ENCODE measurements around the gene TBC1D23. TPM values are rescaled to one million over a fixed set of nuclear protein-coding genes. Genes with fewer than 3 reads are reported as not detected.
A peak's percentile ranks its signal among the peaks of the same experiment; 100 is the strongest.

Gene TBC1D23
- polyA plus RNA-seq, 1 donor (not counting 4 experiments of a cell fraction or from before 2014, with no cell fraction given), result 42.4 TPM

- TF ChIP-seq EZH2 (IDR thresholded peaks at IDR 0.05; ENCODE audit: low read length), result no peak
- TF ChIP-seq, protein P1, sequence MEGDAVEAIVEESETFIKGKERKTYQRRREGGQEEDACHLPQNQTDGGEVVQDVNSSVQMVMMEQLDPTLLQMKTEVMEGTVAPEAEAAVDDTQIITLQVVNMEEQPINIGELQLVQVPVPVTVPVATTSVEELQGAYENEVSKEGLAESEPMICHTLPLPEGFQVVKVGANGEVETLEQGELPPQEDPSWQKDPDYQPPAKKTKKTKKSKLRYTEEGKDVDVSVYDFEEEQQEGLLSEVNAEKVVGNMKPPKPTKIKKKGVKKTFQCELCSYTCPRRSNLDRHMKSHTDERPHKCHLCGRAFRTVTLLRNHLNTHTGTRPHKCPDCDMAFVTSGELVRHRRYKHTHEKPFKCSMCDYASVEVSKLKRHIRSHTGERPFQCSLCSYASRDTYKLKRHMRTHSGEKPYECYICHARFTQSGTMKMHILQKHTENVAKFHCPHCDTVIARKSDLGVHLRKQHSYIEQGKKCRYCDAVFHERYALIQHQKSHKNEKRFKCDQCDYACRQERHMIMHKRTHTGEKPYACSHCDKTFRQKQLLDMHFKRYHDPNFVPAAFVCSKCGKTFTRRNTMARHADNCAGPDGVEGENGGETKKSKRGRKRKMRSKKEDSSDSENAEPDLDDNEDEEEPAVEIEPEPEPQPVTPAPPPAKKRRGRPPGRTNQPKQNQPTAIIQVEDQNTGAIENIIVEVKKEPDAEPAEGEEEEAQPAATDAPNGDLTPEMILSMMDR (optimal IDR thresholded peaks at IDR 0.05 in 1 of 3, IDR thresholded peaks at IDR 0.05 in 1 of 3, conservative IDR thresholded peaks at IDR 0.05 in 1 of 3; ENCODE audit: extremely low read depth in 1 of 3, insufficient read depth in 2 of 3, low read length in 3 of 3), result no peak
- H4K20me1 ChIP-seq (ENCODE audit: control insufficient read depth, extremely low read depth, insufficient read depth, low read length), result no peaks in the 10 kb centered on the region
- H3K4me2 ChIP-seq (ENCODE audit: control insufficient read depth, extremely low read depth, insufficient read depth, low read depth, low read length), result no peak overlapping the region
- H3K79me2 ChIP-seq (ENCODE audit: control insufficient read depth, insufficient read depth, low read length), result no peaks in the 10 kb centered on the region
- no peaks in the 10 kb centered on the region for H3K9me1 ChIP-seq (ENCODE audit: control insufficient read depth, extremely low read depth, insufficient read depth, low read length)
- no peak overlapping the region for H3K4me3 ChIP-seq (ENCODE audit: control insufficient read depth in 2 of 3, extremely low read depth in 1 of 3, insufficient read depth in 2 of 3, low read depth in 1 of 3, low read length in 3 of 3)
- H3K9ac ChIP-seq (ENCODE audit: control insufficient read depth, extremely low read depth, insufficient read depth, low read length), result no peak overlapping the region
- H3K4me1 ChIP-seq (ENCODE audit: control insufficient read depth, extremely low read depth, insufficient read depth, low read length), result no peaks in the 10 kb centered on the region
- dilution Hi-C loops (cut with MboI; ENCODE audit: extremely low pct_ligation_motif_present, low sequenced_read_pairs), result no loop called here
- H3K9me3 ChIP-seq (ENCODE audit: control insufficient read depth, low read depth, low read length), result no peaks in the 10 kb centered on the region
- peaks cover 3 to 6% of the 10 kb centered on the region in 2 experiments for H3K36me3 ChIP-seq (ENCODE audit: control insufficient read depth in 2 of 2, extremely low read depth in 1 of 2, insufficient read depth in 2 of 2, low read length in 2 of 2)
- DNase-seq (ENCODE audit: low read depth, low spot score), result no peak
- no peaks in the 10 kb centered on the region for H3K27me3 ChIP-seq (ENCODE audit: control insufficient read depth, extremely low read depth, insufficient read depth, low read length)
- H2AFZ ChIP-seq (ENCODE audit: control insufficient read depth, low read length), result no peak overlapping the region
- no peak overlapping the region for H3K27ac ChIP-seq (ENCODE audit: control insufficient read depth, insufficient read depth, low read length)
- peak; percentile 26 for FAIRE-seq
Observed at GRCh38 chr3:100306695-100307094, 45.9 kb downstream of the TBC1D23 start.

GRCh38 chr3:100310355-100310965 lies 49.7 kb downstream of the TBC1D23 start:
- H3K4me3 ChIP-seq (ENCODE audit: control insufficient read depth in 2 of 3, extremely low read depth in 1 of 3, insufficient read depth in 2 of 3, low read depth in 1 of 3, low read length in 3 of 3), result no peak overlapping the region
- H3K4me1 ChIP-seq (ENCODE audit: control insufficient read depth, extremely low read depth, insufficient read depth, low read length), result no peaks in the 10 kb centered on the region
- no peak overlapping the region for H3K27ac ChIP-seq (ENCODE audit: control insufficient read depth, insufficient read depth, low read length)
- H3K9me3 ChIP-seq (ENCODE audit: control insufficient read depth, low read depth, low read length), result no peaks in the 10 kb centered on the region
- H4K20me1 ChIP-seq (ENCODE audit: control insufficient read depth, extremely low read depth, insufficient read depth, low read length), result no peaks in the 10 kb centered on the region
- DNase-seq (ENCODE audit: low read depth, low spot score) (no peak), FAIRE-seq (no peak)
- no peaks in the 10 kb centered on the region for H3K27me3 ChIP-seq (ENCODE audit: control insufficient read depth, extremely low read depth, insufficient read depth, low read length)
- H3K9me1 ChIP-seq (ENCODE audit: control insufficient read depth, extremely low read depth, insufficient read depth, low read length), result no peaks in the 10 kb centered on the region
- dilution Hi-C loops (cut with MboI; ENCODE audit: extremely low pct_ligation_motif_present, low sequenced_read_pairs), result no loop called here
- no peak overlapping the region for H3K4me2 ChIP-seq (ENCODE audit: control insufficient read depth, extremely low read depth, insufficient read depth, low read depth, low read length)
- no peaks in the 10 kb centered on the region for H3K79me2 ChIP-seq (ENCODE audit: control insufficient read depth, insufficient read depth, low read length)
- H3K36me3 ChIP-seq (ENCODE audit: control insufficient read depth in 2 of 2, extremely low read depth in 1 of 2, insufficient read depth in 2 of 2, low read length in 2 of 2), result peaks cover 3% of the 10 kb centered on the region in 2 experiments
- H2AFZ ChIP-seq (ENCODE audit: control insufficient read depth, low read length), result no peak overlapping the region
- no peak overlapping the region for H3K9ac ChIP-seq (ENCODE audit: control insufficient read depth, extremely low read depth, insufficient read depth, low read length)
- TF ChIP-seq, protein P1 (optimal IDR thresholded peaks at IDR 0.05 in 1 of 3, IDR thresholded peaks at IDR 0.05 in 1 of 3, conservative IDR thresholded peaks at IDR 0.05 in 1 of 3; ENCODE audit: extremely low read depth in 1 of 3, insufficient read depth in 2 of 3, low read length in 3 of 3), result no peak
- no peak for TF ChIP-seq EZH2 (IDR thresholded peaks at IDR 0.05; ENCODE audit: low read length)

Measured in keratinocyte (primary cell).